NCI-H2196 treated with DMSO at 0.1 percent for 48 hours (cell line): ENCODE results near the gene SP6.

Source experiments
- DNase-seq: peaks from one replicate; lab custom pipeline; 2025; ENCODE audit not compliant: unreplicated experiment; lab: John Stamatoyannopoulos, UW

The SP6 gene

GRCh38 chr17:47857551-47858455 is 6.8 kb upstream of the SP6 start:
- DNase-seq = no peak

GRCh38 chr17:47856830-47857229 is 5.9 kb upstream of the SP6 start:
- DNase-seq = no peak

GRCh38 chr17:47855737-47856136 is 4.8 kb upstream of the SP6 start:
- no peak for DNase-seq

- DNase-seq = no peak
These were observed 2.7 kb upstream of the SP6 start for GRCh38 chr17:47853616-47854015.

GRCh38 chr17:47852113-47852949 is 1.4 kb upstream of the SP6 start:
- DNase-seq = no peak

- DNase-seq = no peak
These were observed 775 bp upstream of the SP6 start for GRCh38 chr17:47851764-47852112.

- DNase-seq = no peak
These were observed 631 bp downstream of the SP6 start for GRCh38 chr17:47850373-47850691.

GRCh38 chr17:47848198-47848513 is 2.8 kb downstream of the SP6 start:
- no peak for DNase-seq

GRCh38 chr17:47847341-47848197 is 3.4 kb downstream of the SP6 start:
- no peak for DNase-seq

- DNase-seq = no peak
These were observed 4.1 kb downstream of the SP6 start for GRCh38 chr17:47846716-47847340.

- no peak for DNase-seq
These were observed 5.3 kb downstream of the SP6 start for GRCh38 chr17:47845716-47846075.

- no peak for DNase-seq
These were observed 5.9 kb downstream of the SP6 start for GRCh38 chr17:47844814-47845715.

- no peak for DNase-seq
These were observed 6.7 kb downstream of the SP6 start for GRCh38 chr17:47844227-47844626.

GRCh38 chr17:47843391-47843730 is 7.6 kb downstream of the SP6 start:
- DNase-seq = no peak

- no peak for DNase-seq
These were observed 9.3 kb downstream of the SP6 start for GRCh38 chr17:47841488-47842291.

GRCh38 chr17:47840742-47841487 is 10.0 kb downstream of the SP6 start, which contains the start of gene SCRN2:
Gene SCRN2 (minus strand): TSS chr17:47841273. CDS start chr17:47840843, 430 bp downstream.
- DNase-seq = peak; percentile 72

GRCh38 chr17:47840001-47840741 is 10.8 kb downstream of the SP6 start:
- DNase-seq = no peak

- no peak for DNase-seq
These were observed 11.9 kb downstream of the SP6 start for GRCh38 chr17:47839071-47839470.
